Activated naive CD4-positive, alpha-beta T cell treated with Interleukin-2 at 50 U/mL for 16 hours (primary cell): ENCODE measurements around the gene TIFAB.

ENCODE experiments used
- DNase-seq: peaks from one replicate; pipeline ENCODE4 v3.0.0-alpha.2; 2020

Gene TIFAB

GRCh38 chr5:135440916-135441315 lies 11.2 kb downstream of the TIFAB start:
- DNase-seq: no peak

GRCh38 chr5:135439231-135440205 lies 12.6 kb downstream of the TIFAB start:
- DNase-seq: no peak

GRCh38 chr5:135438636-135439221 lies 13.4 kb downstream of the TIFAB start:
- no peak for DNase-seq

GRCh38 chr5:135437796-135438560 lies 14.2 kb downstream of the TIFAB start:
- DNase-seq: no peak

GRCh38 chr5:135437422-135437795 lies 14.7 kb downstream of the TIFAB start:
- no peak for DNase-seq

GRCh38 chr5:135436951-135437418 lies 15.2 kb downstream of the TIFAB start:
- no peak for DNase-seq

GRCh38 chr5:135435467-135436330 lies 16.5 kb downstream of the TIFAB start:
- no peak for DNase-seq

- DNase-seq: no peak
Measured at GRCh38 chr5:135434591-135435466, 17.3 kb downstream of the TIFAB start.

GRCh38 chr5:135433681-135434426 lies 18.3 kb downstream of the TIFAB start:
- DNase-seq: no peak

GRCh38 chr5:135432113-135432512 lies 20.0 kb downstream of the TIFAB start:
- no peak for DNase-seq

GRCh38 chr5:135430135-135430437 lies 22.1 kb downstream of the TIFAB start:
- no peak for DNase-seq

- no peak for DNase-seq
Measured at GRCh38 chr5:135429301-135430134, 22.6 kb downstream of the TIFAB start.

- DNase-seq: no peak
Measured at GRCh38 chr5:135428586-135428985, 23.6 kb downstream of the TIFAB start.

- no peak for DNase-seq
Measured at GRCh38 chr5:135426102-135427082, 25.8 kb downstream of the TIFAB start.

GRCh38 chr5:135425641-135426040 lies 26.5 kb downstream of the TIFAB start:
- DNase-seq: no peak

GRCh38 chr5:135423846-135424168 lies 28.3 kb downstream of the TIFAB start:
- no peak for DNase-seq

- DNase-seq: no peak
Measured at GRCh38 chr5:135423146-135423845, 28.9 kb downstream of the TIFAB start.

GRCh38 chr5:135422419-135422818 lies 29.7 kb downstream of the TIFAB start:
- DNase-seq: no peak
